ENCODE data around the gene ACAD10. TPM values are rescaled to one million over a fixed set of nuclear protein-coding genes. Genes with fewer than 3 reads are reported as not detected.
A peak's percentile ranks its signal among the peaks of the same experiment; 100 is the strongest.

Gene ACAD10
- total RNA-seq, 4 donors from 2014 or later: 58.5 to 102 (median 80.6) TPM

- Histone ChIP-seq H3K4me1 (peaks cover 0 to 12% (median 10%) of the 10 kb centered on the region in 4 donors), H3K27me3 (no peaks in the 10 kb centered on the region), H3K27ac (no peak overlapping the region), H3K9me3 (no peaks in the 10 kb centered on the region), H3K4me3 (no peak overlapping the region), H3K36me3 (peaks cover 0 to 50% (median 0%) of the 10 kb centered on the region in 3 donors)
- TF ChIP-seq, protein P1, sequence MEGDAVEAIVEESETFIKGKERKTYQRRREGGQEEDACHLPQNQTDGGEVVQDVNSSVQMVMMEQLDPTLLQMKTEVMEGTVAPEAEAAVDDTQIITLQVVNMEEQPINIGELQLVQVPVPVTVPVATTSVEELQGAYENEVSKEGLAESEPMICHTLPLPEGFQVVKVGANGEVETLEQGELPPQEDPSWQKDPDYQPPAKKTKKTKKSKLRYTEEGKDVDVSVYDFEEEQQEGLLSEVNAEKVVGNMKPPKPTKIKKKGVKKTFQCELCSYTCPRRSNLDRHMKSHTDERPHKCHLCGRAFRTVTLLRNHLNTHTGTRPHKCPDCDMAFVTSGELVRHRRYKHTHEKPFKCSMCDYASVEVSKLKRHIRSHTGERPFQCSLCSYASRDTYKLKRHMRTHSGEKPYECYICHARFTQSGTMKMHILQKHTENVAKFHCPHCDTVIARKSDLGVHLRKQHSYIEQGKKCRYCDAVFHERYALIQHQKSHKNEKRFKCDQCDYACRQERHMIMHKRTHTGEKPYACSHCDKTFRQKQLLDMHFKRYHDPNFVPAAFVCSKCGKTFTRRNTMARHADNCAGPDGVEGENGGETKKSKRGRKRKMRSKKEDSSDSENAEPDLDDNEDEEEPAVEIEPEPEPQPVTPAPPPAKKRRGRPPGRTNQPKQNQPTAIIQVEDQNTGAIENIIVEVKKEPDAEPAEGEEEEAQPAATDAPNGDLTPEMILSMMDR (IDR thresholded peaks at IDR 0.05): no peak
- no peak for TF ChIP-seq POLR2A (IDR thresholded peaks at IDR 0.05)
- DNase-seq: no peak
Measured at GRCh38 chr12:111754671-111755070, 68.8 kb downstream of the ACAD10 start.

DNA sequence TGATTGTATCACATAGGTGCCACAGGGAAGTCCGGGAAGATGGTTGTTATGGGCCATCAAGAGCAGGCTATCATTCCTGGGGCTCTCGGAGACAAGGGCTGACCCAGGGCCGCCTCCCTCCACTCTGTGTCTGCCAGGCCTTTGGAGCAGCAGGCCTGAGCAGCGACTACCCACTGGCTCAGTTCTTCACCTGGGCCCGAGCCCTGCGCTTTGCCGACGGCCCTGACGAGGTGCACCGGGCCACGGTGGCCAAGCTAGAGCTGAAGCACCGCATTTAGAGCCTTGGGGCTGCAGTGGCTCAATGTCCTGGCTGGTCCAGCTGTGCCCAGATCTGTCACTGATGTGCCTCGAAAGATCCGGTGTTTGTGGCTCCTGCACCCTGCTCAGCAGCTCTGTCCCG is 70.3 kb downstream of the ACAD10 start:
- peaks cover 0 to 12% (median 10%) of the 10 kb centered on the region in 4 donors for H3K4me1 ChIP-seq
- H3K9me3 ChIP-seq: no peaks in the 10 kb centered on the region
- TF ChIP-seq, protein P1 (IDR thresholded peaks at IDR 0.05): no peak
- no peak for TF ChIP-seq POLR2A (IDR thresholded peaks at IDR 0.05)
- no peak overlapping the region for H3K27ac ChIP-seq
- DNase-seq: no peak
- peaks cover 0 to 41% (median 0%) of the 10 kb centered on the region in 3 donors for H3K36me3 ChIP-seq
- H3K4me3 ChIP-seq: no peak overlapping the region
- no peaks in the 10 kb centered on the region for H3K27me3 ChIP-seq

DNA sequence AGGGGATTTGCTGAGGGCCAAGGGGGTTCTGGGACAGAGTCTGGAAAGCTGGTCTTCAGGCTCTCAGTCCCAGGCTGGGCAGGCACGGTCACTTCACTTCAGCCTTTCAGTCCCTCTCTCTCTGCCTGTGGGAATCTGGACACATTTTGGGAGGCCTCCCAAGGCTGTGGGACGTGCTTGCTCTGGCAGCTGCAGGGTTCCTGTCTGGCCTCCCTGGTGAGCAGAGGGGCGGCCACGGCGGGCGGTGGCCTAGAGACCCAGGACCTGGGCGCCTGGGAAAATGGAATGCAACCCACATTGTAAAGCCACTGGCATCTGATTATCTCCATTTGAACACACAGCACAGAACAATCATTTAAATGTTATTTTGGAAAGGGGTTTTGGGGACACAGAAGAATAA is 70.8 kb downstream of the ACAD10 start:
- no peak for DNase-seq
- TF ChIP-seq, protein P1 (IDR thresholded peaks at IDR 0.05): no peak
- no peak for TF ChIP-seq POLR2A (IDR thresholded peaks at IDR 0.05)
- H3K4me1 ChIP-seq: peaks cover 0 to 12% (median 10%) of the 10 kb centered on the region in 4 donors
- no peaks in the 10 kb centered on the region for H3K27me3 ChIP-seq
- H3K9me3 ChIP-seq: no peaks in the 10 kb centered on the region
- peaks cover 0 to 38% (median 0%) of the 10 kb centered on the region in 3 donors for H3K36me3 ChIP-seq
- H3K27ac ChIP-seq: no peak overlapping the region
- no peak overlapping the region for H3K4me3 ChIP-seq

GRCh38 chr12:111757361-111758119 is 71.7 kb downstream of the ACAD10 start:
- Histone ChIP-seq H3K4me3 (no peak overlapping the region), H3K36me3 (peaks cover 0 to 38% (median 0%) of the 10 kb centered on the region in 3 donors), H3K27me3 (no peaks in the 10 kb centered on the region), H3K9me3 (no peaks in the 10 kb centered on the region), H3K4me1 (peaks cover 0 to 12% (median 10%) of the 10 kb centered on the region in 4 donors), H3K27ac (peak overlapping the region; percentile 22 to 64 (median 40))
- DNase-seq: peak in 2 of 3 donors; percentile 69 to 81
- TF ChIP-seq, protein P1 (IDR thresholded peaks at IDR 0.05): no peak
- TF ChIP-seq POLR2A (IDR thresholded peaks at IDR 0.05): no peak

DNA sequence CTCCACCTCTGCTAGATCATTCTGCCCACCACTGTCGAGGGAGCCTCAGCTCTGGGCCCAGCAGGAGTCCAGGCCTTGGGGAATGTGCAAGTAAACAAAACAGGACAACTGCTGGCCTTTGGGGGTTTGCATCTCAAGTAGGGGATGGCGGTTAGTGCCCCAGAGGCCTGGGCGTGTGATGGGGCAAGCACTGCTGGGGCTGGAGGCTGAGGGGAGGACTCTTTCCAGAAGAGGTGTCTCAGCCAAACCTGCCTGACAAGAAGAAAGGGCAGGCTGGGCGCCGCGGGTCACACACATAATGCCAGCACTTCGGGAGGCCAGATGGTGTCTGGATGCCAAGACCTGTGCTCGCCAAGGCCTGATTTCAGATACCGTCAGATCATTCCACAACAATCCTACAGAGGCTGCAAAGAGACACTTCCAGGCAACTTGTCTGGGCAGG is 72.3 kb downstream of the ACAD10 start:
- peaks cover 0 to 12% (median 10%) of the 10 kb centered on the region in 4 donors for H3K4me1 ChIP-seq
- H3K27ac ChIP-seq: peak overlapping the region; percentile 22 to 64 (median 40)
- H3K4me3 ChIP-seq: no peak overlapping the region
- H3K9me3 ChIP-seq: no peaks in the 10 kb centered on the region
- H3K27me3 ChIP-seq: no peaks in the 10 kb centered on the region
- no peak for DNase-seq
- H3K36me3 ChIP-seq: peaks cover 0 to 38% (median 0%) of the 10 kb centered on the region in 3 donors
- TF ChIP-seq POLR2A (IDR thresholded peaks at IDR 0.05): no peak
- TF ChIP-seq, protein P1 (IDR thresholded peaks at IDR 0.05): no peak

All from Peyer's patch (tissue), 4 donors.